HG03039 (cell line): ENCODE results near the gene PLBD2.

Source experiments
- ATAC-seq: cut with Tn5 transposase; IDR thresholded peaks from one replicate; pipeline ENCODE4 v1.9.1; 2021; ENCODE audit warnings: mild to moderate bottlenecking, moderate library complexity; ENCODE audit not compliant: unreplicated experiment

Gene PLBD2

GRCh38 chr12:113392988-113393579 lies 34.7 kb downstream of the PLBD2 start:
- ATAC-seq, result no peak

GRCh38 chr12:113393749-113394148 lies 35.4 kb downstream of the PLBD2 start:
- no peak for ATAC-seq

- no peak for ATAC-seq
These were observed 36.7 kb downstream of the PLBD2 start for GRCh38 chr12:113395119-113395518.

- no peak for ATAC-seq
These were observed 37.8 kb downstream of the PLBD2 start for GRCh38 chr12:113396200-113396599.

GRCh38 chr12:113396828-113397496 lies 38.6 kb downstream of the PLBD2 start:
- ATAC-seq, result no peak

GRCh38 chr12:113397497-113398197 lies 39.3 kb downstream of the PLBD2 start:
- ATAC-seq, result no peak

- no peak for ATAC-seq
These were observed 40.2 kb downstream of the PLBD2 start for GRCh38 chr12:113398346-113399290.

GRCh38 chr12:113399490-113399889 lies 41.1 kb downstream of the PLBD2 start:
- no peak for ATAC-seq

- no peak for ATAC-seq
These were observed 42.0 kb downstream of the PLBD2 start for GRCh38 chr12:113400362-113400761.

- ATAC-seq, result no peak
These were observed 42.9 kb downstream of the PLBD2 start for GRCh38 chr12:113401066-113402000.

- ATAC-seq, result no peak
These were observed 44.3 kb downstream of the PLBD2 start for GRCh38 chr12:113402586-113403260.

- ATAC-seq, result no peak
These were observed 45.3 kb downstream of the PLBD2 start, which contains the start of gene SDS for GRCh38 chr12:113403435-113404415. TSS of gene SDS (minus strand) at chr12:113403887. CDS start at chr12:113399708, 4,179 bp downstream.

- no peak for ATAC-seq
These were observed 47.3 kb downstream of the PLBD2 start for GRCh38 chr12:113405694-113406093.

- no peak for ATAC-seq
These were observed 49.7 kb downstream of the PLBD2 start for GRCh38 chr12:113407931-113408600.

GRCh38 chr12:113408756-113409298 lies 50.4 kb downstream of the PLBD2 start:
- no peak for ATAC-seq

GRCh38 chr12:113409462-113410124 lies 51.2 kb downstream of the PLBD2 start:
- ATAC-seq, result no peak

- no peak for ATAC-seq
These were observed 55.1 kb downstream of the PLBD2 start for GRCh38 chr12:113413488-113413939.
